ENCODE data around the gene EHMT1. TPM values are rescaled to one million over a fixed set of nuclear protein-coding genes. Genes with fewer than 3 reads are reported as not detected.
"Not testable (repeated sequence)": the region's sequence is repeated elsewhere in the genome, so short reads cannot be mapped to it uniquely, and the experiment has no call there.

EHMT1 gene
- total RNA-seq, 2 donors from 2014 or later = 137 to 139 TPM

DNA sequence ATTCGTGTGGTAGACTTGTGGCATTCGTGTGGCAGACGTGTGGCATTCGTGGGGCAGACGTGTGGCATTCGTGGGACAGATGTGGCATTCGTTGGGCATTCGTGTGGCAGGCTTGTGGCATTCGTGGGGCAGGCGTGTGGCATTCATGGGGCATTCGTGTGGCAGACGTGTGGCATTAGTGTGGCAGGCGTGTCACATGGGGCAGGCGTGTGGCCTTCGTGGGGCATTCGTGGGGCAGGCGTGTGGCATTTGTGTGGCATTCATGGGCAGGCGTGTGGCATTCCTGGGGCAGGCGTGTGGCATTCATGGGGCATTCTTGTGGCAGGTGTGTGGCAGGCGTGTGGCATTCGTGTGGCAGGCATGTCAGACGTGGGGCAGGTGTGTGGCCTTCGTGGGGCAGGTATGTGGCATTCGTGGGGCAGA, 106.0 kb downstream of the EHMT1 start:
- peaks cover 40% of the 10 kb centered on the region for H3K36me3 ChIP-seq (ENCODE audit: control insufficient read depth, insufficient read depth, low read length)
- H3K4me1 Mint-ChIP-seq = peaks cover 14% of the 10 kb centered on the region
- H3K9ac ChIP-seq (ENCODE audit: extremely low read depth, low read length, poor library complexity, severe bottlenecking) = no peak overlapping the region
- peaks cover 3% of the 10 kb centered on the region for H3K4me1 ChIP-seq (ENCODE audit: control insufficient read depth, insufficient read depth, low read length)
- no peak for DNase-seq
- 94 to 97% methylated on average over 24 of the region's 24 CpGs for WGBS, 2 experiments (ENCODE audit: insufficient coverage in 1 of 2, insufficient read length in 1 of 2)
- no peaks in the 10 kb centered on the region for H3K27me3 ChIP-seq (ENCODE audit: control insufficient read depth, insufficient read depth, low read length, poor library complexity, severe bottlenecking)
- peaks cover 23% of the 10 kb centered on the region for H3K9me3 Mint-ChIP-seq
- TF ChIP-seq, protein P1, sequence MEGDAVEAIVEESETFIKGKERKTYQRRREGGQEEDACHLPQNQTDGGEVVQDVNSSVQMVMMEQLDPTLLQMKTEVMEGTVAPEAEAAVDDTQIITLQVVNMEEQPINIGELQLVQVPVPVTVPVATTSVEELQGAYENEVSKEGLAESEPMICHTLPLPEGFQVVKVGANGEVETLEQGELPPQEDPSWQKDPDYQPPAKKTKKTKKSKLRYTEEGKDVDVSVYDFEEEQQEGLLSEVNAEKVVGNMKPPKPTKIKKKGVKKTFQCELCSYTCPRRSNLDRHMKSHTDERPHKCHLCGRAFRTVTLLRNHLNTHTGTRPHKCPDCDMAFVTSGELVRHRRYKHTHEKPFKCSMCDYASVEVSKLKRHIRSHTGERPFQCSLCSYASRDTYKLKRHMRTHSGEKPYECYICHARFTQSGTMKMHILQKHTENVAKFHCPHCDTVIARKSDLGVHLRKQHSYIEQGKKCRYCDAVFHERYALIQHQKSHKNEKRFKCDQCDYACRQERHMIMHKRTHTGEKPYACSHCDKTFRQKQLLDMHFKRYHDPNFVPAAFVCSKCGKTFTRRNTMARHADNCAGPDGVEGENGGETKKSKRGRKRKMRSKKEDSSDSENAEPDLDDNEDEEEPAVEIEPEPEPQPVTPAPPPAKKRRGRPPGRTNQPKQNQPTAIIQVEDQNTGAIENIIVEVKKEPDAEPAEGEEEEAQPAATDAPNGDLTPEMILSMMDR (conservative IDR thresholded peaks at IDR 0.05) = no peak
- H3K27ac ChIP-seq (ENCODE audit: low read depth, low read length) = no peak overlapping the region
- H3K4me3 Mint-ChIP-seq = no peak overlapping the region
- H3K27ac Mint-ChIP-seq = no peak overlapping the region
- H3K27me3 Mint-ChIP-seq (ENCODE audit: insufficient read depth) = no peaks in the 10 kb centered on the region
- peaks cover 5% of the 10 kb centered on the region for H3K9me3 ChIP-seq (ENCODE audit: control insufficient read depth, low read length)
- H3K36me3 Mint-ChIP-seq (ENCODE audit: low read depth) = peaks cover 70% of the 10 kb centered on the region
- no peak overlapping the region for H3K4me3 ChIP-seq (ENCODE audit: low read length)

GRCh38 chr9:137725598-137725997, 106.8 kb downstream of the EHMT1 start:
- Histone ChIP-seq H3K4me3 (ENCODE audit: low read length) (no peak overlapping the region), H3K9ac (ENCODE audit: extremely low read depth, low read length, poor library complexity, severe bottlenecking) (no peak overlapping the region), H3K27me3 (ENCODE audit: control insufficient read depth, insufficient read depth, low read length, poor library complexity, severe bottlenecking) (no peaks in the 10 kb centered on the region), H3K27ac (ENCODE audit: low read depth, low read length) (no peak overlapping the region), H3K4me1 (ENCODE audit: control insufficient read depth, insufficient read depth, low read length) (peaks cover 3% of the 10 kb centered on the region), H3K9me3 (ENCODE audit: control insufficient read depth, low read length) (peaks cover 5% of the 10 kb centered on the region), H3K36me3 (ENCODE audit: control insufficient read depth, insufficient read depth, low read length) (peaks cover 48% of the 10 kb centered on the region)
- WGBS, 2 experiments (ENCODE audit: insufficient coverage in 1 of 2, insufficient read length in 1 of 2) = 96% methylated on average over 8 to 10 of the region's 10 CpGs
- peaks cover 67% of the 10 kb centered on the region for H3K36me3 Mint-ChIP-seq (ENCODE audit: low read depth)
- H3K4me3 Mint-ChIP-seq = no peak overlapping the region
- peaks cover 14% of the 10 kb centered on the region for H3K4me1 Mint-ChIP-seq
- TF ChIP-seq, protein P1 (conservative IDR thresholded peaks at IDR 0.05) = no peak
- H3K27me3 Mint-ChIP-seq (ENCODE audit: insufficient read depth) = no peaks in the 10 kb centered on the region
- H3K27ac Mint-ChIP-seq = no peak overlapping the region
- H3K9me3 Mint-ChIP-seq = peaks cover 22% of the 10 kb centered on the region
- peak; percentile 30 for DNase-seq

DNA sequence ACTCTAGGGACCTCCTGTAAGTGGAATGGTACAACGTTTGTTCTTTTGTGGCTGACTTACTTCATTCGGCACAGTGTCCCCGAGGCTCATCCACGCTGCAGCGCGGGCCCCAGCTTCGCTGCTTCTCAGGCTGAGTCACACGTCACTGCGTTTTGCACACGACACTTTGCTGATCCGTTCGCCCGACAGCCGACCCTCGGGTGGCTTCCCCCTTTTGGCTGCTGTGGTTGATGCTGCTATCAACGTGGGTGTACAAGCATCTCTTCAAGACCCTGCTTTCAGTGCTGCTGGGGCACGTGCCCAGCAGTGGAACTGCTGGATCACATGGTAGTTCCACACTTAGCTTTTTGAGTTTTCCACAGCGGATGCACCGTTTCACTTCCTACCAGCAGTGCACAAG, 107.5 kb downstream of the EHMT1 start:
- not testable (repeated sequence) for H3K27me3 ChIP-seq (ENCODE audit: control insufficient read depth, insufficient read depth, low read length, poor library complexity, severe bottlenecking); H3K27me3 Mint-ChIP-seq (ENCODE audit: insufficient read depth); DNase-seq; H3K27ac ChIP-seq (ENCODE audit: low read depth, low read length); H3K9me3 ChIP-seq (ENCODE audit: control insufficient read depth, low read length); H3K4me3 Mint-ChIP-seq; H3K4me1 ChIP-seq (ENCODE audit: control insufficient read depth, insufficient read depth, low read length); H3K27ac Mint-ChIP-seq; H3K9ac ChIP-seq (ENCODE audit: extremely low read depth, low read length, poor library complexity, severe bottlenecking); H3K4me3 ChIP-seq (ENCODE audit: low read length)
- Mint-ChIP-seq H3K36me3 (ENCODE audit: low read depth) (peaks cover 70% of the 10 kb centered on the region), H3K9me3 (peaks cover 18% of the 10 kb centered on the region), H3K4me1 (peaks cover 14% of the 10 kb centered on the region)
- peaks cover 55% of the 10 kb centered on the region for H3K36me3 ChIP-seq (ENCODE audit: control insufficient read depth, insufficient read depth, low read length)
- WGBS, 2 experiments (ENCODE audit: insufficient coverage in 1 of 2, insufficient read length in 1 of 2) = 95 to 100% methylated on average over 2 to 4 of the region's 19 CpGs

GRCh38 chr9:137726764-137727163, 108.0 kb downstream of the EHMT1 start:
- Mint-ChIP-seq H3K27ac (no peak overlapping the region), H3K4me1 (peaks cover 12% of the 10 kb centered on the region), H3K9me3 (peaks cover 14% of the 10 kb centered on the region), H3K27me3 (ENCODE audit: insufficient read depth) (no peaks in the 10 kb centered on the region), H3K36me3 (ENCODE audit: low read depth) (peaks cover 68% of the 10 kb centered on the region), H3K4me3 (no peak overlapping the region)
- no peaks in the 10 kb centered on the region for H3K9me3 ChIP-seq (ENCODE audit: control insufficient read depth, low read length)
- H3K27ac ChIP-seq (ENCODE audit: low read depth, low read length) = no peak overlapping the region
- H3K4me1 ChIP-seq (ENCODE audit: control insufficient read depth, insufficient read depth, low read length) = peaks cover 4% of the 10 kb centered on the region
- H3K4me3 ChIP-seq (ENCODE audit: low read length) = no peak overlapping the region
- H3K27me3 ChIP-seq (ENCODE audit: control insufficient read depth, insufficient read depth, low read length, poor library complexity, severe bottlenecking) = no peaks in the 10 kb centered on the region
- 91 to 95% methylated on average over 2 of the region's 2 CpGs for WGBS, 2 experiments (ENCODE audit: insufficient coverage in 1 of 2, insufficient read length in 1 of 2)
- H3K36me3 ChIP-seq (ENCODE audit: control insufficient read depth, insufficient read depth, low read length) = peaks cover 56% of the 10 kb centered on the region
- TF ChIP-seq, protein P1 (conservative IDR thresholded peaks at IDR 0.05) = no peak
- H3K9ac ChIP-seq (ENCODE audit: extremely low read depth, low read length, poor library complexity, severe bottlenecking) = no peak overlapping the region
- DNase-seq = no peak
